Gastrocnemius medialis (tissue), 4 donors: ENCODE measurements around the gene NTM.

Experiments
- CTCF ChIP-seq, 5 experiments: fragments of 450-650 bp in 3 of 5; fragments of 200-600 bp in 2 of 5; sonication (generic) in 2 of 5; IDR thresholded peaks in 4 of 5; conservative IDR thresholded peaks in 1 of 5; 1 replicate in 4 of 5; 2 replicates in 1 of 5; pipeline ENCODE4 v1.5.1; 2016 to 2019; ENCODE audit warnings: antibody characterized with exemption in 5 of 5, mild to moderate bottlenecking in 3 of 5, moderate library complexity in 3 of 5
- POLR2A ChIP-seq, 2 donors: fragments of 450-650 bp; IDR thresholded peaks; one replicate each; pipeline ENCODE4 v1.6.1; 2017; ENCODE audit warnings: antibody characterized with exemption in 2 of 2, mild to moderate bottlenecking in 2 of 2, moderate library complexity in 2 of 2

GRCh38 chr11:132289590-132290256 lies 919.3 kb downstream of the NTM start:
- TF ChIP-seq CTCF (IDR thresholded peaks at IDR 0.05 in 4 of 5, conservative IDR thresholded peaks at IDR 0.05 in 1 of 5) (no peak), POLR2A (IDR thresholded peaks at IDR 0.05) (no peak)
